Muscle layer of duodenum (tissue), 2 donors: ENCODE measurements around the gene PCDHB5.
A peak's percentile ranks its signal among the peaks of the same experiment; 100 is the strongest.
"Not testable (repeated sequence)": the region's sequence is repeated elsewhere in the genome, so short reads cannot be mapped to it uniquely, and the experiment has no call there.

ENCODE experiments used
- H3K27ac ChIP-seq: one replicate; pipeline ENCODE4 v1.7.0; 2013; ENCODE audit warnings: mild to moderate bottlenecking, low read length
- H3K27me3 ChIP-seq: one replicate; pipeline ENCODE4 v1.7.0; 2013; ENCODE audit warnings: low read depth, mild to moderate bottlenecking, control low read depth, low read length
- H3K36me3 ChIP-seq, 2 donors: one replicate each; pipeline ENCODE4 v1.7.0; 2013; ENCODE audit warnings: low read length in 2 of 2, control low read depth in 1 of 2, mild to moderate bottlenecking in 1 of 2; ENCODE audit not compliant: insufficient read depth in 2 of 2, control insufficient read depth in 1 of 2
- H3K4me1 ChIP-seq, 2 donors: one replicate each; pipeline ENCODE4 v1.7.0; 2013; ENCODE audit warnings: low read length in 2 of 2, mild to moderate bottlenecking in 2 of 2, control low read depth in 1 of 2, moderate library complexity in 1 of 2; ENCODE audit not compliant: insufficient read depth in 2 of 2, control insufficient read depth in 1 of 2
- H3K4me3 ChIP-seq, 2 donors: one replicate each; pipeline ENCODE4 v1.7.0; 2013; ENCODE audit warnings: low read length in 2 of 2, low read depth in 1 of 2, mild to moderate bottlenecking in 1 of 2
- H3K9me3 ChIP-seq, 2 donors: one replicate each; pipeline ENCODE4 v1.7.0; 2013; ENCODE audit warnings: low read length in 2 of 2, control low read depth in 1 of 2, mild to moderate bottlenecking in 1 of 2; ENCODE audit not compliant: control insufficient read depth in 1 of 2
- donor health status: healthy.

The PCDHB5 gene

DNA sequence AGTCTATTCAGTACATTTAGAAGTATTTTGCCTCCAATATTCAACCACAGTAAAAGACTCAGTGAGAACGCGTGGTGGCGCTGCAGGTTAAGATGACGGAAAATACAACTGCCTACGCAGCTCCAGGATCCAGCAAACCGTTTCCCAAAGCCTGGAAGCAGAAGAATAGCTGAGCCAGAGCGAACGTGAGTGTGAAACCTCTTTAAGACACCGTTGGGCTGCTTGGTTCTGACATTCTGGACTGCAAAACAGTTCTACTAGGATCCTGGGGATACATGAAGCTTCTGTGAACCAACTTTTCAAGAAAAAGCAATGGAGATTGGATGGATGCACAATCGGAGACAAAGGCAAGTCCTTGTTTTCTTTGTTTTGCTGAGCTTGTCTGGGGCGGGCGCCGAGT lies 47.2 kb downstream of the PCDHB5 start, which contains the start of gene PCDHB16:
Gene PCDHB16, plus strand, starts transcription at position 140 of the 400 bp plus-strand sequence. Its CDS starts 173 bp downstream, at position 313.
- H3K9me3 ChIP-seq = peaks cover 31 to 56% of the 10 kb centered on the region in 2 donors
- H3K36me3 ChIP-seq = no peaks in the 10 kb centered on the region
- H3K4me1 ChIP-seq = no peaks in the 10 kb centered on the region
- peak within 1 kb of the TSS; percentile 49 to 64 for H3K4me3 ChIP-seq
- H3K27me3 ChIP-seq = no peaks in the 10 kb centered on the region
- no peak within 1 kb of the TSS for H3K27ac ChIP-seq

DNA sequence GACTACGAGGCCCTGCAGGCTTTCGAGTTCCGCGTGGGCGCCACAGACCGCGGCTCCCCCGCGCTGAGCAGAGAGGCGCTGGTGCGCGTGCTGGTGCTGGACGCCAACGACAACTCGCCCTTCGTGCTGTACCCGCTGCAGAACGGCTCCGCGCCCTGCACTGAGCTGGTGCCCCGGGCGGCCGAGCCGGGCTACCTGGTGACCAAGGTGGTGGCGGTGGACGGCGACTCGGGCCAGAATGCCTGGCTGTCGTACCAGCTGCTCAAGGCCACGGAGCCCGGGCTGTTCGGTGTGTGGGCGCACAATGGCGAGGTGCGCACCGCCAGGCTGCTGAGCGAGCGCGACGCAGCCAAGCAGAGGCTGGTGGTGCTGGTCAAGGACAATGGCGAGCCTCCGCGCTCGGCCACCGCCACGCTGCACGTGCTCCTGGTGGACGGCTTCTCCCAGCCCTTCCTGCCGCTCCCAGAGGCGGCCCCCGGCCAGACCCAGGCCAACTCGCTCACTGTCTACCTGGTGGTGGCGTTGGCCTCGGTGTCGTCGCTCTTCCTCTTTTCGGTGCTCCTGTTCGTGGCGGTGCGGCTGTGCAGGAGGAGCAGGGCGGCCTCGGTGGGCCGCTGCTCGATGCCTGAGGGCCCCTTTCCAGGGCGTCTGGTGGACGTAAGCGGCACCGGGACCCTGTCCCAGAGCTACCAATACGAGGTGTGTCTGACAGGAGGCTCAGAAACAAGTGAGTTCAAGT lies 49.3 kb downstream of the PCDHB5 start:
- H3K4me1 ChIP-seq, H3K27me3 ChIP-seq, H3K27ac ChIP-seq, H3K36me3 ChIP-seq: not testable (repeated sequence)
- H3K4me3 ChIP-seq = peak overlapping the region in 1 of 2 donors; percentile 64
- H3K9me3 ChIP-seq = peaks cover 17 to 55% of the 10 kb centered on the region in 2 donors

DNA sequence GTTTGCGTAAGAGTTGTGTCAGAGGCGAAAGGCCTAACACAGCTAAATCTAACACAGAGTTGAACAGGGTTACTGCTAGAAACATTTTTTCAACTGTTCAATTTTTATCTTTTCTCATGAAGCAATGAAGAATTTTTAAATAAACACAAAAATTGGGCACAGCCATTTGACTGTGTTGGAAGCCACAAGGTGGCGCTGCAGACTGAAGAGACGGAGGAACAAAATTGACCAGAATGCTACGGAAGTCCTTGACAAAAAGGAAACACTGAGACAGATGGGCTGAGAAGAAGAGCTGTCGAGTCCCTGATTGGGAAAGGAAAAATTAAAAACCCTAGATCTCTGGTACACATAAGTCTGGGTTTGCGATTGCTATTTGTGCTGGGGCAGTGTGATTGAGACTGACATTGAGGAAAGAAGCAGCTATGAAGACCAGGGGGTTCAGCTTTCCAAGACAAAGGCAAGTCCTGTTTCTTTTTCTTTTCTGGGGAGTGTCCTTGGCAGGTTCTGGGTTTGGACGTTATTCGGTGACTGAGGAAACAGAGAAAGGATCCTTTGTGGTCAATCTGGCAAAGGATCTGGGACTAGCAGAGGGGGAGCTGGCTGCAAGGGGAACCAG lies 52.0 kb downstream of the PCDHB5 start, which contains the start of gene PCDHB9:
Gene PCDHB9, plus strand, starts transcription at position 265 of the 616 bp plus-strand sequence. Its CDS starts 158 bp downstream, at position 423.
- peak within 1 kb of the TSS; percentile 40 to 52 for H3K4me3 ChIP-seq
- H3K9me3 ChIP-seq = peaks cover 22 to 66% of the 10 kb centered on the region in 2 donors
- no peaks in the 10 kb centered on the region for H3K4me1 ChIP-seq
- no peak within 1 kb of the TSS for H3K27ac ChIP-seq
- no peaks in the 10 kb centered on the region for H3K36me3 ChIP-seq
- no peaks in the 10 kb centered on the region for H3K27me3 ChIP-seq
